Thyroid gland (tissue), 4 donors: ENCODE results near the gene SLC10A3.

Experiments used
- POLR2A ChIP-seq, 2 donors: fragments of 450-650 bp; IDR thresholded peaks; one replicate each; pipeline ENCODE4 v1.6.1; 2017; ENCODE audit warnings: antibody characterized with exemption in 2 of 2, mild to moderate bottlenecking in 2 of 2, moderate library complexity in 1 of 2
- TF ChIP-seq, protein P1 (sequence below), 6 experiments: fragments of 200-600 bp in 3 of 6; fragments of 450-650 bp in 3 of 6; sonication (generic) in 3 of 6; IDR thresholded peaks; one replicate each; pipeline ENCODE4 v1.5.1; 2016 to 2019; ENCODE audit warnings: antibody characterized with exemption in 6 of 6, mild to moderate bottlenecking in 2 of 6, inconsistent platforms in 1 of 6, moderate library complexity in 1 of 6

DNA sequence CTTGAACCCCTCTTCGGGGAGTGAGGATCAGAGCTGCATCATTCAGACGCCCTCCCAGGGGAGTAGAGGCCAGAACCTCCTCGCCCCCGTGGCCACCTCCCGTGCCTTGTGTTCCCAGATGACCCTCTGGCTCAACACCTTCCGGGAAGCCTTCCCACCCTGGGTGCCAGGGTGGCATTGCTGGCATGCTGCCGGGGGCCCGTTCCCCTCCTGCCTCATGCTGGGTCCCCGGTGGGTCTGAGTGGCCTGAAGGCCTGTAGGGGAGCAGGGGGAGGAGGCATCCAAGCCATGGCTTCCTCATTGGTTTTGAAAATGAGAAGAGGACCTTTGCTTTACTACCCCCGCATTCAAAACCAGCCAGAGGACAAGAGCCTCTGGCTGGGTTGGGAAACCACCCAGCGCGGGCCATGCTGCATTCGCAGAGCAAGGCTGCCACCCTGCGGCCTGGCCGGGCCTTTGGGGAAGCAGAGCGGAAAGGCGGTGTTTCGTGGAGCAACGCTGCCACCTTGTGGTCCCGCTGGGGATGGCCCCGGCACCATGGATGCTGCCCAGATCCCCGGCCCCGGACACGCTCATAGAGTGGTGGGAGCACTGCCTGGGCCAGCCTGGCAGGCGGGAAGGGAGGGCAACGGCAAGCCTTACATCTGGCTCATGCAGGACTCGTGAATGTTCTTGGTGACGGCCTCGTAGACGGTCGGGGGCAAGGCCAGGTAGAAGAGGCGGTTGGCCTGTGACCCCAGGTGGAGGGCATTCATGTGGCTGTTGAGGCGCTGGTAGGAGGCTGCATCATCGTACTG lies 44.3 kb upstream of the SLC10A3 start:
- no peak for TF ChIP-seq POLR2A (IDR thresholded peaks at IDR 0.05)
- TF ChIP-seq, protein P1, sequence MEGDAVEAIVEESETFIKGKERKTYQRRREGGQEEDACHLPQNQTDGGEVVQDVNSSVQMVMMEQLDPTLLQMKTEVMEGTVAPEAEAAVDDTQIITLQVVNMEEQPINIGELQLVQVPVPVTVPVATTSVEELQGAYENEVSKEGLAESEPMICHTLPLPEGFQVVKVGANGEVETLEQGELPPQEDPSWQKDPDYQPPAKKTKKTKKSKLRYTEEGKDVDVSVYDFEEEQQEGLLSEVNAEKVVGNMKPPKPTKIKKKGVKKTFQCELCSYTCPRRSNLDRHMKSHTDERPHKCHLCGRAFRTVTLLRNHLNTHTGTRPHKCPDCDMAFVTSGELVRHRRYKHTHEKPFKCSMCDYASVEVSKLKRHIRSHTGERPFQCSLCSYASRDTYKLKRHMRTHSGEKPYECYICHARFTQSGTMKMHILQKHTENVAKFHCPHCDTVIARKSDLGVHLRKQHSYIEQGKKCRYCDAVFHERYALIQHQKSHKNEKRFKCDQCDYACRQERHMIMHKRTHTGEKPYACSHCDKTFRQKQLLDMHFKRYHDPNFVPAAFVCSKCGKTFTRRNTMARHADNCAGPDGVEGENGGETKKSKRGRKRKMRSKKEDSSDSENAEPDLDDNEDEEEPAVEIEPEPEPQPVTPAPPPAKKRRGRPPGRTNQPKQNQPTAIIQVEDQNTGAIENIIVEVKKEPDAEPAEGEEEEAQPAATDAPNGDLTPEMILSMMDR (IDR thresholded peaks at IDR 0.05), result peak; percentile 71 to 100 (median 96)
